GM12873 (cell line): ENCODE measurements around the gene ABCF2.

Experiments
- CTCF ChIP-seq: IDR thresholded peaks from 2 replicates; pipeline ENCODE4 v1.5.1; 2012; ENCODE audit warnings: low read depth, mild to moderate bottlenecking, moderate library complexity, low read length, control low read depth; ENCODE audit not compliant: insufficient read depth; ENCODE audit errors: missing control alignments

The ABCF2 gene

GRCh38 chr7:151226875-151227782 lies at the start of gene ABCF2:
Gene ABCF2 (minus strand): TSS chr7:151227205. CDS start chr7:151226458, 747 bp downstream.
- no peak for TF ChIP-seq CTCF

DNA sequence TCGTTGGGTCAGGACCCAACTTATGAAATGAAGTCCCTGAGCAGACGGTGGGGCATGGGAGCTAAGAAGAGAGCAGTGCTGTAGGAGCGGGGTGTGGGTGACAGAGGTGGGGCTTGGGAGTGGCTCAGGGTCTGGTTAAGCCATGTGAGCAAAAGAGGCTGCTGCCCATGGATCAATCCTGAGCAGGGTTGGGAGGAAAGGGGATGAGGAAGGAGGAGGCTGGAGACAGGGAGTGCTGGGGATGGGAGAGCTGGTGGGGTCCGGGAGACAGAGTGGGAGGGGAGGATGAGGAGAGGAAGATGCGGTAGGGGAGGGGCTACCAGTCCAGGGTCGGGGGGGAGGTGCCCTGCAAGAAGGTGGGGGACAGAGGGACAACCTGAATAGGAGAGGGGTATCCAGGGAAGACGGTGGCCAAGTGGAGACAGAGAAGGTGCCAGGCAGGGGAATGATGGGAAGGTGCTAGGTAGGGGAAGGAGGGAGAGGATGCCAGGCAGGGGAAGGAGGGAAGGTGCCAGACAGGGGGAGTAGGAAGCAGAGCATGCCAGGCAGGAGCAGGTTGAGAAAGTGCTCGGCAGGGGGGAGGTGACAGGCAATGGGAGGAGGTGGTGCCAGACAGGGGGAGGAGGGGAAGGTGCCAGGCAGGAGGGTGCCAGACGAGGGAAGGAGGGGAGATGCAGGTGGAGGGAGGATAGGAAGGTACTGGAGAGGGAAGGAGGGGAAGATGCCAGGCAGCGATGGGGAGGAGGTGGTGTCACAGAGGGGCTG lies 49.0 kb upstream of the ABCF2 start:
- no peak for TF ChIP-seq CTCF

GRCh38 chr7:151274936-151275812 lies 48.2 kb upstream of the ABCF2 start:
- TF ChIP-seq CTCF: no peak

- no peak for TF ChIP-seq CTCF
Measured at GRCh38 chr7:151274396-151274795, 47.4 kb upstream of the ABCF2 start.

DNA sequence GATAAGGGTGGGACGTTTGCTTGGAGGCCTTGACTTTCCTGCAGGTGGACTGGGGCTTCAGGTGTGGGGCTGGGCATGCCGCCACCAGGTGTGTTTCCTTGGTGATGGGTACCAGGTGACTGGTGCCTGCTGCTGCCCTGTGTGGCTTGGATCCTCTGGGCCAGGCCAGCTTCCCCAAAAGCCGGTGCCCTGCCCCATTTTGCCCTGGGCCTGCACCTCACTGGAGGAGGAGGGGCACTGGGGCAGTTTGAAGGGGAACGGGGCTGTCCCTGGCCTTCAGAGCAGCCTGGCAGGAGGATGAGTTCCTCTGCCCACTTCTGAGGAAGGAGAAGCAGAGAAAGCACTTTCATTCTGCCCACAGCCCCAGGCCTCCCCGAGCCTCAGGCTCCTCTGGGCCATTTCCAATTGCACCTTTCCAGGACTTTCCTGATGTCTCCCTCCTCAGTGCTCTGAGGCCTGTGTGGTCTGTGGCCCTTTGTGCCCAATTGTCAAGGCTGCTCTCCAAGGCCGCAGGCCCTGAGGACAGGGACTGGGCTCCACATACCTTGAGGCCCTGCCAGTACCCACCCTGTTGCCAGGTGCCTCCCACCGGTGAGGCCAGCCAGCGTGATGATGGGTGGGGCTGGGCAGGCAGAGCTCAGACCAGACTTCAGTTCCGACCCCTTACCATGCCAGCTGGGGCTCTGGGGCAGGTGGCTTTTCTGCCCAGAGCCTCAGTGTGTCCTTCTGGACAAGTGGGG lies 46.8 kb upstream of the ABCF2 start:
- TF ChIP-seq CTCF: no peak

DNA sequence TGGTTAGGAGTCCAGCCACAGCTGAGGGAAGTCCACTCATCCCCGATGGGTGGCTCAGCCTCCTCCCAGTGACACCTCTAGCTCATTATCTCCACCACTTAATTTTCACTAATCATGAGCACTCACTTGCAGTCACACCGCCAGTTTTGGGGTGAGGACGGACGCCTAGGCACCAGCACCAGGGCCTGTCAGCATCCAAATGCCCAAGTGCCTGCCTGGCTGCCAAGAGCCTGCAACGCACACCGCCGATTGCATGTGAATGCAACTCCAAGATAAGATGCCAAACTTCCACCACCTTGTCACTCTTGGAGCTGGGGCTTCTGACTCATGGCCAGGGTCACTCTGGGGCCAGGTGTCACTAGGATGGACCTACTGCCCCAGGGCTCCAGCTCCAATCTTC lies 45.9 kb upstream of the ABCF2 start:
- TF ChIP-seq CTCF: no peak
